IMR-90 (cell line): ENCODE data around the gene CERT1.

Experiments
- CEBPB ChIP-seq: IDR thresholded peaks from 2 replicates; pipeline ENCODE4 v1.6.1; 2012; ENCODE audit warnings: low read depth, low read length, improper control_type of control experiment
- SMC3 ChIP-seq: fragments of 150-350 bp; IDR thresholded peaks from 2 replicates; pipeline ENCODE4 v1.6.1; 2016; ENCODE audit warnings: low read depth, mild to moderate bottlenecking, antibody characterized with exemption, low read length, moderate library complexity
- TF ChIP-seq, protein P1 (sequence below): conservative IDR thresholded peaks from 2 replicates; pipeline ENCODE4 v1.5.1; 2012; ENCODE audit warnings: mild to moderate bottlenecking, low read depth, low read length, improper control_type of control experiment
- TF ChIP-seq, protein P2 (sequence below): fragments of 150-350 bp; IDR thresholded peaks from 2 replicates; pipeline ENCODE4 v1.6.1; 2016; ENCODE audit warnings: low read depth, mild to moderate bottlenecking, low read length, moderate library complexity, borderline replicate concordance

DNA sequence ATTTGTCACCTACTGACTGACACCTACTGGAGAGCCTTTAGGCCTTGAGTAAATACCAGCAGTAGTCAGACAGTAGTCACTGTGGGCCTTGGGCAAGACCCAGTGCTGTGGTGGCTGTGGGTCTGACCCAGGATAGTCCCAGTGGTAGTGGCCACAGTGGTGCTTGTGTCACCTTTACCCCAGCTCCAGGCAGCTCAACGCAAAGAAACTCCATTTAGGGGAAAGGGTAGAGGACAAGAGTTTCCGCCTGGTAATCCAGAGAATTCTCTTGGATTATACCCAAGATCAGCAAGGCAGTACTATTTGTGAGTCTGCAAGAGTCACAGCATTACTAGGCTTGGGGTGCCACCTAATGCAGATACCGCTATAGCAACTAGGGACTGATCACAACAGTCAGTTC is 28.9 kb downstream of the CERT1 start:
- TF ChIP-seq, protein P1, sequence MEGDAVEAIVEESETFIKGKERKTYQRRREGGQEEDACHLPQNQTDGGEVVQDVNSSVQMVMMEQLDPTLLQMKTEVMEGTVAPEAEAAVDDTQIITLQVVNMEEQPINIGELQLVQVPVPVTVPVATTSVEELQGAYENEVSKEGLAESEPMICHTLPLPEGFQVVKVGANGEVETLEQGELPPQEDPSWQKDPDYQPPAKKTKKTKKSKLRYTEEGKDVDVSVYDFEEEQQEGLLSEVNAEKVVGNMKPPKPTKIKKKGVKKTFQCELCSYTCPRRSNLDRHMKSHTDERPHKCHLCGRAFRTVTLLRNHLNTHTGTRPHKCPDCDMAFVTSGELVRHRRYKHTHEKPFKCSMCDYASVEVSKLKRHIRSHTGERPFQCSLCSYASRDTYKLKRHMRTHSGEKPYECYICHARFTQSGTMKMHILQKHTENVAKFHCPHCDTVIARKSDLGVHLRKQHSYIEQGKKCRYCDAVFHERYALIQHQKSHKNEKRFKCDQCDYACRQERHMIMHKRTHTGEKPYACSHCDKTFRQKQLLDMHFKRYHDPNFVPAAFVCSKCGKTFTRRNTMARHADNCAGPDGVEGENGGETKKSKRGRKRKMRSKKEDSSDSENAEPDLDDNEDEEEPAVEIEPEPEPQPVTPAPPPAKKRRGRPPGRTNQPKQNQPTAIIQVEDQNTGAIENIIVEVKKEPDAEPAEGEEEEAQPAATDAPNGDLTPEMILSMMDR, result no peak
- TF ChIP-seq CEBPB (no peak), SMC3 (no peak)
- TF ChIP-seq, protein P2, sequence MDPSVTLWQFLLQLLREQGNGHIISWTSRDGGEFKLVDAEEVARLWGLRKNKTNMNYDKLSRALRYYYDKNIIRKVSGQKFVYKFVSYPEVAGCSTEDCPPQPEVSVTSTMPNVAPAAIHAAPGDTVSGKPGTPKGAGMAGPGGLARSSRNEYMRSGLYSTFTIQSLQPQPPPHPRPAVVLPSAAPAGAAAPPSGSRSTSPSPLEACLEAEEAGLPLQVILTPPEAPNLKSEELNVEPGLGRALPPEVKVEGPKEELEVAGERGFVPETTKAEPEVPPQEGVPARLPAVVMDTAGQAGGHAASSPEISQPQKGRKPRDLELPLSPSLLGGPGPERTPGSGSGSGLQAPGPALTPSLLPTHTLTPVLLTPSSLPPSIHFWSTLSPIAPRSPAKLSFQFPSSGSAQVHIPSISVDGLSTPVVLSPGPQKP, result no peak
